Measurements from ENCODE around the gene GLUD1. TPM values are rescaled to one million over a fixed set of nuclear protein-coding genes. Genes with fewer than 3 reads are reported as not detected.

Gene GLUD1
- total RNA-seq, 1 donor from 2014 or later = 243 TPM

Other genes with a start within 250 kb of the GLUD1 start
- 0.55 and 3.6 TPM in 2 replicates for gene MMRN2, start 137.2 kb downstream of the GLUD1 start, total RNA-seq
- gene SNCG, start 136.2 kb downstream of the GLUD1 start, total RNA-seq = 0.85 and 5.2 TPM in 2 replicates
- 49.3 TPM in 1 of 2 replicates, not detected in the other for gene ADIRF, start 126.4 kb downstream of the GLUD1 start, total RNA-seq
- gene FAM25A, start 74.5 kb downstream of the GLUD1 start, total RNA-seq = not detected in 2 replicates
- 38.3 and 50.2 TPM in 2 replicates for gene SHLD2, start 363 bp upstream of the GLUD1 start, total RNA-seq
- 0.35 and 1.5 TPM in 2 replicates for gene NUTM2A, start 130.6 kb upstream of the GLUD1 start, total RNA-seq

All from renal cortical epithelial cell (primary cell).